Neutrophil (primary cell): Measurements from ENCODE around the gene SLC33A1.
A peak's percentile ranks its signal among the peaks of the same experiment; 100 is the strongest.

Experiments
- H3K27ac ChIP-seq: fragments of 200-600 bp; sonication (generic); 2 replicates; pipeline ENCODE4 v1.5.1; 2016; ENCODE audit warnings: mild to moderate bottlenecking, moderate library complexity
- H3K27me3 ChIP-seq: fragments of 200-600 bp; sonication (generic); 2 replicates; pipeline ENCODE4 v1.6.0; 2016; ENCODE audit warnings: mild to moderate bottlenecking
- H3K36me3 ChIP-seq: fragments of 200-600 bp; sonication (generic); 2 replicates; pipeline ENCODE4 v1.5.1; 2017
- H3K4me1 ChIP-seq, 2 experiments: fragments of 200-600 bp in 1 of 2; sonication (generic) in 1 of 2; 1 replicate in 1 of 2; 2 replicates in 1 of 2; pipeline versions ENCODE4 v1.5.1 to v1.6.1; 2013 to 2016; ENCODE audit warnings: low read depth in 1 of 2, low read length in 1 of 2, mild to moderate bottlenecking in 1 of 2, moderate library complexity in 1 of 2; ENCODE audit not compliant: control insufficient read depth in 1 of 2, insufficient read depth in 1 of 2
- H3K4me3 ChIP-seq, 2 experiments: fragments of 200-600 bp in 1 of 2; sonication (generic) in 1 of 2; 1 replicate in 1 of 2; 2 replicates in 1 of 2; pipeline ENCODE4 v1.5.1; 2013 to 2016; ENCODE audit warnings: low read depth in 1 of 2, low read length in 1 of 2, mild to moderate bottlenecking in 1 of 2, moderate library complexity in 1 of 2
- H3K9me3 ChIP-seq: fragments of 200-600 bp; sonication (generic); 2 replicates; pipeline ENCODE4 v1.5.1; 2016
- TF ChIP-seq, protein P1 (sequence below): fragments of 200-600 bp; sonication (generic); IDR thresholded peaks from 2 replicates; pipeline ENCODE4 v1.5.1; 2016; ENCODE audit warnings: antibody characterized with exemption

Gene SLC33A1

GRCh38 chr3:155876503-155876902, 22.3 kb upstream of the SLC33A1 start:
- Histone ChIP-seq H3K27ac (no peak overlapping the region), H3K27me3 (no peaks in the 10 kb centered on the region), H3K4me1 (peaks cover 9 to 14% of the 10 kb centered on the region in 2 experiments), H3K36me3 (no peaks in the 10 kb centered on the region), H3K9me3 (no peaks in the 10 kb centered on the region), H3K4me3 (no peak overlapping the region)
- TF ChIP-seq, protein P1, sequence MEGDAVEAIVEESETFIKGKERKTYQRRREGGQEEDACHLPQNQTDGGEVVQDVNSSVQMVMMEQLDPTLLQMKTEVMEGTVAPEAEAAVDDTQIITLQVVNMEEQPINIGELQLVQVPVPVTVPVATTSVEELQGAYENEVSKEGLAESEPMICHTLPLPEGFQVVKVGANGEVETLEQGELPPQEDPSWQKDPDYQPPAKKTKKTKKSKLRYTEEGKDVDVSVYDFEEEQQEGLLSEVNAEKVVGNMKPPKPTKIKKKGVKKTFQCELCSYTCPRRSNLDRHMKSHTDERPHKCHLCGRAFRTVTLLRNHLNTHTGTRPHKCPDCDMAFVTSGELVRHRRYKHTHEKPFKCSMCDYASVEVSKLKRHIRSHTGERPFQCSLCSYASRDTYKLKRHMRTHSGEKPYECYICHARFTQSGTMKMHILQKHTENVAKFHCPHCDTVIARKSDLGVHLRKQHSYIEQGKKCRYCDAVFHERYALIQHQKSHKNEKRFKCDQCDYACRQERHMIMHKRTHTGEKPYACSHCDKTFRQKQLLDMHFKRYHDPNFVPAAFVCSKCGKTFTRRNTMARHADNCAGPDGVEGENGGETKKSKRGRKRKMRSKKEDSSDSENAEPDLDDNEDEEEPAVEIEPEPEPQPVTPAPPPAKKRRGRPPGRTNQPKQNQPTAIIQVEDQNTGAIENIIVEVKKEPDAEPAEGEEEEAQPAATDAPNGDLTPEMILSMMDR: no peak

DNA sequence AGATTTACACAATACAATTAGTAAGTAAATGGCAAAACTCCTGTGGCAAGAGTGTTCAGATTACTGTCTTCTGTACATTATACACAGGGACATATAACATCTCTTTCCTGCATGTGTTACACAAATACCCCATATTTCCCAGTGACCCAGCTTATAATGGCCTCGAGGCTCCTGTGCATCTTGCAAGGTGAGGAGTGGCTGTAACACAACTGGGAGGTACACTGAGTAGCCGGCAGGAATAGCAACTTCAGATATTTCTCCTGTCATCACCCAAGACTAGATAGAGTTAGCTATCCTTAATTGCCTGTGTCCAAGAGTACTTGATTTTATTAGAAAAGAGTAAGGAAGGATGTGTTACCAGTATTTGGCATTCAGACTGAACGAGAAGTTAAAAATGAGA, 21.8 kb upstream of the SLC33A1 start:
- Histone ChIP-seq H3K4me3 (no peak overlapping the region), H3K36me3 (no peaks in the 10 kb centered on the region), H3K4me1 (peaks cover 12 to 16% of the 10 kb centered on the region in 2 experiments), H3K27me3 (no peaks in the 10 kb centered on the region), H3K27ac (no peak overlapping the region), H3K9me3 (no peaks in the 10 kb centered on the region)
- TF ChIP-seq, protein P1: no peak

- H3K36me3 ChIP-seq: no peaks in the 10 kb centered on the region
- peaks cover 16 to 17% of the 10 kb centered on the region in 2 experiments for H3K4me1 ChIP-seq
- H3K27me3 ChIP-seq: no peaks in the 10 kb centered on the region
- no peak overlapping the region for H3K4me3 ChIP-seq
- H3K9me3 ChIP-seq: no peaks in the 10 kb centered on the region
- no peak overlapping the region for H3K27ac ChIP-seq
- TF ChIP-seq, protein P1: no peak
Measured at GRCh38 chr3:155872904-155873646, 18.8 kb upstream of the SLC33A1 start.

DNA sequence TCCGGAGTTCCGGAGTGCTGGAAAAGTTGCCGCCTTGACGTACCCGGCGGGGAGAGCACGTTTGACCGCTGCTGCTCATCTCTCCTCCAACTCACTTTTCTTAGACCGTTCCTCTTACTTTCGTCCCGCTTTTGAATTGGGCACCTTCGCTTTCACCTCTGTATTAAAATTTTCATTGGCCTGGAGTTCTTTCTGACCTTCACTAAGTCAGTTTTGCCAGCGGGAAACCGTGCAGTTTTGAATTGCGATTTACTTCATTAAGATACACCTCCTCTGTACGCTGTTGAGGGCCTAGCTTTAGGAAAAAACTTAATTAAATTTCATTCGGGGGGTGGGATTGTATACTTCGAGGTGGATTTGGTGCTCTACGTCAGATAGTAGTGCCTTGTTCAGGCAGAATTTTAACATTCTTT, 17.5 kb upstream of the SLC33A1 start:
- H3K9me3 ChIP-seq: no peaks in the 10 kb centered on the region
- H3K4me3 ChIP-seq: peak overlapping the region; percentile 88 to 95
- H3K27me3 ChIP-seq: no peaks in the 10 kb centered on the region
- H3K27ac ChIP-seq: peak overlapping the region; percentile 85
- peaks cover 16 to 17% of the 10 kb centered on the region in 2 experiments for H3K4me1 ChIP-seq
- TF ChIP-seq, protein P1: no peak
- no peaks in the 10 kb centered on the region for H3K36me3 ChIP-seq

DNA sequence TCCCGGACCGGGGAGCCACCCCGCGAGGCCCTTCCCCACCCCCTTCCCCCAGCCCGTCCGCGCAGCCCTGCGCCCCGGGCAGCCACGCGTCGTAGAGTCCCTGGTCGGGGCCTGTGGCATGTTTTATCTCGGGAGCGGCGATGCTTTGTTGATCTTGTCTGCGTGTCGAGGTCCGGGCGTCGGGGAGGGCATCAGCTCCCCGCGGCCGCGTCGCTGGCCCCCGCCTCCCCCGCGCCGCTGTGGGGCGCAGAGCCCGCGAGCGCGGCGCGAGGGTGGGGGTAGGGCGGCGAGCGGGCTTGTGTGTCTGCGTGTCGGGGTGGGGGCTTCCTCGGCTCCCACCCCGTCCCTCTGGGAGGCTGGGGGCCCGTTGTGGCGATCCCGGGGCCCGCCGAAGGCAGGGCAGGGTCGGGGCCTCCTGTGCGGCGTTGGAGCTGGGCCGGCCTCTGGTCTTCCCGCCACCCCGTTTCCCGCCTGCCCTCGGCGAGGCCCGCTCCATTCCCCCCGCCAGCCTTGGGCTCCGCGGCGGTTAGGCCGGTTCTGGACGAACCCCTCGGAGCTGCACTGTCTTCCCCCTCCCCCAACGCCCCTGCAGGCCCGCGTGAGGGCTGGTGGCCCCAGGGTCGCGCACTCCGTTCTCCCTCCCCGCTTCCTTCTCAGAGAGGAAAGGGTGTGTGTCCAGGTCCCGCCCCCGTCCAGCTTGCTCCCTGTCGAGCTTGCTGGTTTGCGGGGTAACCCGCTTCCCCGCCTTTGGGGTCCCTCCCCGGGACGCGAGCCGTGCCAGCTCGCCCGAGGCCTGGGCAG, 16.9 kb upstream of the SLC33A1 start:
- Histone ChIP-seq H3K36me3 (no peaks in the 10 kb centered on the region), H3K27ac (peak overlapping the region; percentile 85), H3K4me1 (peaks cover 16 to 17% of the 10 kb centered on the region in 2 experiments), H3K4me3 (peak overlapping the region; percentile 88 to 95), H3K9me3 (no peaks in the 10 kb centered on the region), H3K27me3 (no peaks in the 10 kb centered on the region)
- TF ChIP-seq, protein P1: no peak
